ENCODE data around the gene CYTL1. TPM values are rescaled to one million over a fixed set of nuclear protein-coding genes. Genes with fewer than 3 reads are reported as not detected.

CYTL1 gene
- total RNA-seq, 1 experiment from 2014 or later = not detected

DNA sequence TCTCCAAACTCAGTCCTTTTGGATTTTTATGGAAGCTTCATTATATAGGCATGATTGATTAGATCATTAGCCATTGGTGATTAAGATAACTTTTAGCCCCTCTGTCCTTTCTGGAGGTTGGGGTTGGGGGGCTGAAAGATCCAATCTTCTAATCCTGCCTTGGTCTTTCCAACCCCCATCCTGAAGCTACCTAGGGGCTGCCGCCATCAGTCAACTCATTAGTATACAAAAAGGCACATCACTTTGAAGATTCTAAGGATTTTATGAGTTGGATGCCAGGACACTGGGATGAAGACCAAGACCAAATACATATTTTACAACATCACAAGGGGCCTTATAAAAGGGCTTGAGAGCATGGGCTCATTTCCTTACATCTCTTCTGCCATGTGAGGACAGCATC, 47.5 kb downstream of the CYTL1 start:
- no peak for DNase-seq (ENCODE audit: low read depth)

DNA sequence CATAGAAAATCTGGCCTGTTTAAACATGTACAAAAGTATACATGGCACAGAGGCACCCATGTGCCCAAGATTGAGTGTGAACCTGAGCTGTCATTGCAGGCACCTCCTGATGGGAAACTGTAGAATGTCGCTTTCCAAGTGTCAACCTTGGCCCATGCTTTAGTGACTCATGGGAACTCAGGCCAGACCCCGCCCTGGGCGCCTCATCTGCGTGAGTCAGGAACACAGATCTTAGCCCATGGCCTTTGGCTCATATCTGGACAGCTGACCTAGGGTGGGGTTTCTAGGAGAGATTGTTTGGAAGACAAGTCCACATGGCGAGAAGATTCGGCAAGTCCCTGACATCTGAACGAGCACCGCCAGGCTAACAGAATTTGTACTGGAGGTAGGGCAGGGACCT, 50.0 kb downstream of the CYTL1 start:
- peak; percentile 50 for DNase-seq (ENCODE audit: low read depth)

- DNase-seq (ENCODE audit: low read depth) = no peak
Observed at GRCh38 chr4:4968161-4968725, 51.0 kb downstream of the CYTL1 start.

Other genes with a start within 250 kb of the CYTL1 start
- gene MSX1, start 159.8 kb downstream of the CYTL1 start, total RNA-seq (2014; rRNA removed) = 12.2 and 13.4 TPM in 2 replicates
- gene STK32B, start 32.0 kb upstream of the CYTL1 start, total RNA-seq (2014; rRNA removed) = 0.52 and 0.77 TPM in 2 replicates